ENCODE measurements around the gene FCHO1. TPM values are rescaled to one million over a fixed set of nuclear protein-coding genes. Genes with fewer than 3 reads are reported as not detected.

FCHO1 gene
- total and polyA plus RNA-seq, 4 donors = 0.69 to 2.8 (median 1.7) TPM

DNA sequence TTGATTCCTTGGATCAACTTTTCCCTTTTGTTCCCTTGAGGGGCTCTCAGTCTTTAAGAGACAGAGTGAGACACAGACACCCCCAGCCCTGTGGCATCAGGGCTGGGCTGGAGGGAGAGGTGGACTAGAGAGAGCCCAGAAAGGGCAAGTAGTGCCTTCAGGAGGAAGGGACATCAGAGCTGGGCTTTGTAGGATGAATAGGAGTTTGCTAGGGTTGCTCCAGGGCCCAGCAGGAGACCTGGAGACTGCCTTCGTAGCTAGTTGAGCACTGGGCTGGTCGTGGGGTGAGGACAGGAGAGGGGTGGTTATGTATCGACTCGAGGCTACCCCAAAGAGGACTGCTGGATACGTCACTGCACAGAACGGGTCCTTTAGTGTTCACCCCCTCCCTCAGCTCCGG is 26.6 kb upstream of the FCHO1 start:
- H3K27me3 ChIP-seq (ENCODE audit: control insufficient read depth in 4 of 4, insufficient read depth in 4 of 4, low read length in 3 of 4) = no peaks in the 10 kb centered on the region
- no peak overlapping the region for H3K27ac ChIP-seq (ENCODE audit: low read depth in 1 of 2, low read length in 2 of 2)
- H3K9me3 ChIP-seq (ENCODE audit: control insufficient read depth in 4 of 4, low read length in 3 of 4) = no peaks in the 10 kb centered on the region
- TF ChIP-seq, protein P1, sequence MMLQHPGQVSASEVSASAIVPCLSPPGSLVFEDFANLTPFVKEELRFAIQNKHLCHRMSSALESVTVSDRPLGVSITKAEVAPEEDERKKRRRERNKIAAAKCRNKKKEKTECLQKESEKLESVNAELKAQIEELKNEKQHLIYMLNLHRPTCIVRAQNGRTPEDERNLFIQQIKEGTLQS (IDR thresholded peaks at IDR 0.05) = no peak
- no peak for TF ChIP-seq EGR1 (IDR thresholded peaks at IDR 0.05; ENCODE audit: low read depth in 2 of 2)
- TF ChIP-seq, protein P2, sequence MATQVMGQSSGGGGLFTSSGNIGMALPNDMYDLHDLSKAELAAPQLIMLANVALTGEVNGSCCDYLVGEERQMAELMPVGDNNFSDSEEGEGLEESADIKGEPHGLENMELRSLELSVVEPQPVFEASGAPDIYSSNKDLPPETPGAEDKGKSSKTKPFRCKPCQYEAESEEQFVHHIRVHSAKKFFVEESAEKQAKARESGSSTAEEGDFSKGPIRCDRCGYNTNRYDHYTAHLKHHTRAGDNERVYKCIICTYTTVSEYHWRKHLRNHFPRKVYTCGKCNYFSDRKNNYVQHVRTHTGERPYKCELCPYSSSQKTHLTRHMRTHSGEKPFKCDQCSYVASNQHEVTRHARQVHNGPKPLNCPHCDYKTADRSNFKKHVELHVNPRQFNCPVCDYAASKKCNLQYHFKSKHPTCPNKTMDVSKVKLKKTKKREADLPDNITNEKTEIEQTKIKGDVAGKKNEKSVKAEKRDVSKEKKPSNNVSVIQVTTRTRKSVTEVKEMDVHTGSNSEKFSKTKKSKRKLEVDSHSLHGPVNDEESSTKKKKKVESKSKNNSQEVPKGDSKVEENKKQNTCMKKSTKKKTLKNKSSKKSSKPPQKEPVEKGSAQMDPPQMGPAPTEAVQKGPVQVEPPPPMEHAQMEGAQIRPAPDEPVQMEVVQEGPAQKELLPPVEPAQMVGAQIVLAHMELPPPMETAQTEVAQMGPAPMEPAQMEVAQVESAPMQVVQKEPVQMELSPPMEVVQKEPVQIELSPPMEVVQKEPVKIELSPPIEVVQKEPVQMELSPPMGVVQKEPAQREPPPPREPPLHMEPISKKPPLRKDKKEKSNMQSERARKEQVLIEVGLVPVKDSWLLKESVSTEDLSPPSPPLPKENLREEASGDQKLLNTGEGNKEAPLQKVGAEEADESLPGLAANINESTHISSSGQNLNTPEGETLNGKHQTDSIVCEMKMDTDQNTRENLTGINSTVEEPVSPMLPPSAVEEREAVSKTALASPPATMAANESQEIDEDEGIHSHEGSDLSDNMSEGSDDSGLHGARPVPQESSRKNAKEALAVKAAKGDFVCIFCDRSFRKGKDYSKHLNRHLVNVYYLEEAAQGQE (IDR thresholded peaks at IDR 0.05) = no peak
- TF ChIP-seq, protein P3, sequence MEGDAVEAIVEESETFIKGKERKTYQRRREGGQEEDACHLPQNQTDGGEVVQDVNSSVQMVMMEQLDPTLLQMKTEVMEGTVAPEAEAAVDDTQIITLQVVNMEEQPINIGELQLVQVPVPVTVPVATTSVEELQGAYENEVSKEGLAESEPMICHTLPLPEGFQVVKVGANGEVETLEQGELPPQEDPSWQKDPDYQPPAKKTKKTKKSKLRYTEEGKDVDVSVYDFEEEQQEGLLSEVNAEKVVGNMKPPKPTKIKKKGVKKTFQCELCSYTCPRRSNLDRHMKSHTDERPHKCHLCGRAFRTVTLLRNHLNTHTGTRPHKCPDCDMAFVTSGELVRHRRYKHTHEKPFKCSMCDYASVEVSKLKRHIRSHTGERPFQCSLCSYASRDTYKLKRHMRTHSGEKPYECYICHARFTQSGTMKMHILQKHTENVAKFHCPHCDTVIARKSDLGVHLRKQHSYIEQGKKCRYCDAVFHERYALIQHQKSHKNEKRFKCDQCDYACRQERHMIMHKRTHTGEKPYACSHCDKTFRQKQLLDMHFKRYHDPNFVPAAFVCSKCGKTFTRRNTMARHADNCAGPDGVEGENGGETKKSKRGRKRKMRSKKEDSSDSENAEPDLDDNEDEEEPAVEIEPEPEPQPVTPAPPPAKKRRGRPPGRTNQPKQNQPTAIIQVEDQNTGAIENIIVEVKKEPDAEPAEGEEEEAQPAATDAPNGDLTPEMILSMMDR (IDR thresholded peaks at IDR 0.05; ENCODE audit: low read depth, low read length, missing input control) = no peak
- no peak for TF ChIP-seq JUND (IDR thresholded peaks at IDR 0.05)
- TF ChIP-seq FOXA1 (IDR thresholded peaks at IDR 0.05) = no peak
- TF ChIP-seq, protein P4, sequence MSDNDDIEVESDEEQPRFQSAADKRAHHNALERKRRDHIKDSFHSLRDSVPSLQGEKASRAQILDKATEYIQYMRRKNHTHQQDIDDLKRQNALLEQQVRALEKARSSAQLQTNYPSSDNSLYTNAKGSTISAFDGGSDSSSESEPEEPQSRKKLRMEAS (IDR thresholded peaks at IDR 0.05) = no peak
- TF ChIP-seq SP1 (IDR thresholded peaks at IDR 0.05) = no peak
- no peak for TF ChIP-seq TAF1 (conservative IDR thresholded peaks at IDR 0.05)
- TF ChIP-seq HNF4G (IDR thresholded peaks at IDR 0.05) = no peak
- TF ChIP-seq RAD21 (IDR thresholded peaks at IDR 0.05) = no peak
- no peak for TF ChIP-seq RXRA (IDR thresholded peaks at IDR 0.05)
- TF ChIP-seq GABPA (IDR thresholded peaks at IDR 0.05 in 1 of 2, conservative IDR thresholded peaks at IDR 0.05 in 1 of 2) = no peak
- no peak for TF ChIP-seq HNF4A (conservative IDR thresholded peaks at IDR 0.05)
- no peak for TF ChIP-seq YY1 (IDR thresholded peaks at IDR 0.05)
- TF ChIP-seq, protein P5, sequence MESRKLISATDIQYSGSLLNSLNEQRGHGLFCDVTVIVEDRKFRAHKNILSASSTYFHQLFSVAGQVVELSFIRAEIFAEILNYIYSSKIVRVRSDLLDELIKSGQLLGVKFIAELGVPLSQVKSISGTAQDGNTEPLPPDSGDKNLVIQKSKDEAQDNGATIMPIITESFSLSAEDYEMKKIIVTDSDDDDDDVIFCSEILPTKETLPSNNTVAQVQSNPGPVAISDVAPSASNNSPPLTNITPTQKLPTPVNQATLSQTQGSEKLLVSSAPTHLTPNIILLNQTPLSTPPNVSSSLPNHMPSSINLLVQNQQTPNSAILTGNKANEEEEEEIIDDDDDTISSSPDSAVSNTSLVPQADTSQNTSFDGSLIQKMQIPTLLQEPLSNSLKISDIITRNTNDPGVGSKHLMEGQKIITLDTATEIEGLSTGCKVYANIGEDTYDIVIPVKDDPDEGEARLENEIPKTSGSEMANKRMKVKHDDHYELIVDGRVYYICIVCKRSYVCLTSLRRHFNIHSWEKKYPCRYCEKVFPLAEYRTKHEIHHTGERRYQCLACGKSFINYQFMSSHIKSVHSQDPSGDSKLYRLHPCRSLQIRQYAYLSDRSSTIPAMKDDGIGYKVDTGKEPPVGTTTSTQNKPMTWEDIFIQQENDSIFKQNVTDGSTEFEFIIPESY (IDR thresholded peaks at IDR 0.05) = no peak
- TF ChIP-seq NR2F2 (IDR thresholded peaks at IDR 0.05) = no peak
- TF ChIP-seq FOXA2 (IDR thresholded peaks at IDR 0.05) = no peak
- peaks cover 8 to 24% (median 15%) of the 10 kb centered on the region in 4 donors for H3K4me1 ChIP-seq (ENCODE audit: control insufficient read depth in 4 of 4, insufficient read depth in 4 of 4, low read length in 3 of 4)
- 98% methylated on average over 7 of the region's 7 CpGs for WGBS
- no peak overlapping the region for H3K9ac ChIP-seq (ENCODE audit: low read depth in 1 of 2, low read length in 2 of 2)
- no peak overlapping the region for H3K4me3 ChIP-seq (ENCODE audit: low read depth in 1 of 3, low read length in 3 of 3)
- no peak for DNase-seq (ENCODE audit: low spot score)
- H3K36me3 ChIP-seq (ENCODE audit: control insufficient read depth in 4 of 4, insufficient read depth in 3 of 4, low read depth in 1 of 4, low read length in 3 of 4) = peaks cover 14 to 43% (median 20%) of the 10 kb centered on the region in 4 donors
